ENCODE results near the gene PTS.

DNA sequence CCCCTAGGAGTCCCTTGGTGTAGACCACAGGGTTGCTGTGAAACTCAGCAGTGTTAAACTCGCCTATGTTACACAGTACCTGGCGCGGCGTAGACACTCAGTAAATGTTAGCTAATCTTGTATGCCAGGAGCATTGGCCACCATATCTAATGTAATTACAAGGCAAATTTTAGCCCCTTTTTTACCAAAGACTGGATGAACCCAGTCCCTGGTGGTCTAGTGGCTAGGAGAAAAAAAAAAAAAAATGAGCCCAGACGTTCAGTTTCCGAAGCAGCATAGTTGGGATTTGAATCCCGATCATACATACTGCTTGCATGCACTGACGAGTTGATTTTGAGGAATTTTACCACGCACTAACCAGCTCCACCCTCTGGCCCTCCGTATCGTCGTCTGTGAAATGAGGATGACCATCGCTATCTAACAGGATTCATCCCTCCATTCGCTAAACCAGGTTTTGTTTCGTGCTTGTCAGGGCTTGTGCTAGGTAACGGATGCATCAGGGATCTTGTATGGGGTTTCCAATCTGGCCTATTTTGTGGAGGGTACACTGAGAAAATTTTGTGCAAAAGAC, 688 bp downstream of the PTS start:
- TF ChIP-seq, protein P1, sequence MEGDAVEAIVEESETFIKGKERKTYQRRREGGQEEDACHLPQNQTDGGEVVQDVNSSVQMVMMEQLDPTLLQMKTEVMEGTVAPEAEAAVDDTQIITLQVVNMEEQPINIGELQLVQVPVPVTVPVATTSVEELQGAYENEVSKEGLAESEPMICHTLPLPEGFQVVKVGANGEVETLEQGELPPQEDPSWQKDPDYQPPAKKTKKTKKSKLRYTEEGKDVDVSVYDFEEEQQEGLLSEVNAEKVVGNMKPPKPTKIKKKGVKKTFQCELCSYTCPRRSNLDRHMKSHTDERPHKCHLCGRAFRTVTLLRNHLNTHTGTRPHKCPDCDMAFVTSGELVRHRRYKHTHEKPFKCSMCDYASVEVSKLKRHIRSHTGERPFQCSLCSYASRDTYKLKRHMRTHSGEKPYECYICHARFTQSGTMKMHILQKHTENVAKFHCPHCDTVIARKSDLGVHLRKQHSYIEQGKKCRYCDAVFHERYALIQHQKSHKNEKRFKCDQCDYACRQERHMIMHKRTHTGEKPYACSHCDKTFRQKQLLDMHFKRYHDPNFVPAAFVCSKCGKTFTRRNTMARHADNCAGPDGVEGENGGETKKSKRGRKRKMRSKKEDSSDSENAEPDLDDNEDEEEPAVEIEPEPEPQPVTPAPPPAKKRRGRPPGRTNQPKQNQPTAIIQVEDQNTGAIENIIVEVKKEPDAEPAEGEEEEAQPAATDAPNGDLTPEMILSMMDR (IDR thresholded peaks at IDR 0.05 in 4 of 5, conservative IDR thresholded peaks at IDR 0.05 in 1 of 5), result no peak
- no peak for TF ChIP-seq POLR2A (IDR thresholded peaks at IDR 0.05)
